Medulla oblongata (tissue), 1 donor: ENCODE results near the gene CMTM4.
"Not testable (repeated sequence)": the region's sequence is repeated elsewhere in the genome, so short reads cannot be mapped to it uniquely, and the experiment has no call there.

Experiments
- DNase-seq: peaks from one replicate; pipeline ENCODE4 v3.0.0-alpha.2; 2015; ENCODE audit errors: extremely low spot score

CMTM4 gene

GRCh38 chr16:66705790-66706505 is 9.4 kb upstream of the CMTM4 start:
- peak; percentile 76 for DNase-seq

- no peak for DNase-seq
Measured at GRCh38 chr16:66703406-66704215, 7.1 kb upstream of the CMTM4 start.

- DNase-seq: no peak
Measured at GRCh38 chr16:66701516-66701915, 5.0 kb upstream of the CMTM4 start.

GRCh38 chr16:66701026-66701425 is 4.5 kb upstream of the CMTM4 start:
- DNase-seq: no peak

GRCh38 chr16:66699898-66700297 is 3.4 kb upstream of the CMTM4 start:
- no peak for DNase-seq

- no peak for DNase-seq
Measured at GRCh38 chr16:66698046-66698445, 1.5 kb upstream of the CMTM4 start.

GRCh38 chr16:66695935-66696668 is 441 bp downstream of the CMTM4 start:
- DNase-seq: no peak

- peak; percentile 66 for DNase-seq
Measured at GRCh38 chr16:66695471-66695934, 1.0 kb downstream of the CMTM4 start.

- DNase-seq: no peak
Measured at GRCh38 chr16:66693149-66693548, 3.4 kb downstream of the CMTM4 start.

GRCh38 chr16:66692341-66692740 is 4.2 kb downstream of the CMTM4 start:
- DNase-seq: no peak

GRCh38 chr16:66691234-66691633 is 5.3 kb downstream of the CMTM4 start:
- DNase-seq: no peak

- DNase-seq: peak; percentile 80
Measured at GRCh38 chr16:66690106-66690847, 6.3 kb downstream of the CMTM4 start.

GRCh38 chr16:66689282-66689681 is 7.3 kb downstream of the CMTM4 start:
- DNase-seq: no peak

GRCh38 chr16:66687906-66688625 is 8.5 kb downstream of the CMTM4 start:
- no peak for DNase-seq

- not testable (repeated sequence) for DNase-seq
Measured at GRCh38 chr16:66685501-66686115, 10.9 kb downstream of the CMTM4 start.

GRCh38 chr16:66682271-66682670 is 14.3 kb downstream of the CMTM4 start:
- no peak for DNase-seq

GRCh38 chr16:66681676-66682075 is 14.9 kb downstream of the CMTM4 start:
- DNase-seq: no peak

GRCh38 chr16:66678337-66678736 is 18.2 kb downstream of the CMTM4 start:
- DNase-seq: no peak

GRCh38 chr16:66677836-66678235 is 18.7 kb downstream of the CMTM4 start:
- no peak for DNase-seq

GRCh38 chr16:66677179-66677578 is 19.4 kb downstream of the CMTM4 start:
- DNase-seq: peak; percentile 67

GRCh38 chr16:66676599-66676998 is 19.9 kb downstream of the CMTM4 start:
- no peak for DNase-seq
